ENCODE measurements around the gene SPATS2. TPM values are rescaled to one million over a fixed set of nuclear protein-coding genes. Genes with fewer than 3 reads are reported as not detected.
A peak's percentile ranks its signal among the peaks of the same experiment; 100 is the strongest.

The SPATS2 gene
- total and polyA plus RNA-seq, 7 donors, result 4.4 to 10.6 (median 9.1) TPM

DNA sequence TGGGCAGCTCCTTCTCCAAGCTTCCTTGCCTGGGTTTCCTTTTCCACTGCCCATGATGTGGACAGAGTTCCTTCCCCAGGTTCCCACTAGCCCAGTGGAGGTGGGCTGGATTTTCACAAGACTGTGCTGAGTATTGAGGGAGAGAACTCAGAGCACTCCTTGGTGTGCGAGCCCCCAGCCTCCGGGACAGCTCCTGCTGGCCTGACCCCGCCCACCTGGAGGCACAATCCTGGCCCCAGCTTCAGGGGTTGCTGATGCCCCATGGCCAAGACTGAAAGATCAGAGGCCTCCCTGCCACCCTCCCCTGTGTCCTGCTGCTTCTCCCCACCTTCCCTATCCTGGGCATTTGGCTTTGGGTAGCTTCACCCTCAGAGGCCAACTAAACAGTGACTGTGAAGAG is 179.2 kb downstream of the SPATS2 start:
- Histone ChIP-seq H3K4me1 (peaks cover 8% of the 10 kb centered on the region), H3K27ac (no peak overlapping the region), H3K36me3 (ENCODE audit: insufficient read depth in 1 of 2, low read depth in 1 of 2) (no peaks in the 10 kb centered on the region), H3K27me3 (ENCODE audit: insufficient read depth in 3 of 3, low read length in 2 of 3) (peaks cover 0 to 38% (median 1%) of the 10 kb centered on the region in 3 donors), H3K4me3 (no peak overlapping the region), H3K9me3 (no peaks in the 10 kb centered on the region)
- no peak for DNase-seq
- TF ChIP-seq, protein P1, sequence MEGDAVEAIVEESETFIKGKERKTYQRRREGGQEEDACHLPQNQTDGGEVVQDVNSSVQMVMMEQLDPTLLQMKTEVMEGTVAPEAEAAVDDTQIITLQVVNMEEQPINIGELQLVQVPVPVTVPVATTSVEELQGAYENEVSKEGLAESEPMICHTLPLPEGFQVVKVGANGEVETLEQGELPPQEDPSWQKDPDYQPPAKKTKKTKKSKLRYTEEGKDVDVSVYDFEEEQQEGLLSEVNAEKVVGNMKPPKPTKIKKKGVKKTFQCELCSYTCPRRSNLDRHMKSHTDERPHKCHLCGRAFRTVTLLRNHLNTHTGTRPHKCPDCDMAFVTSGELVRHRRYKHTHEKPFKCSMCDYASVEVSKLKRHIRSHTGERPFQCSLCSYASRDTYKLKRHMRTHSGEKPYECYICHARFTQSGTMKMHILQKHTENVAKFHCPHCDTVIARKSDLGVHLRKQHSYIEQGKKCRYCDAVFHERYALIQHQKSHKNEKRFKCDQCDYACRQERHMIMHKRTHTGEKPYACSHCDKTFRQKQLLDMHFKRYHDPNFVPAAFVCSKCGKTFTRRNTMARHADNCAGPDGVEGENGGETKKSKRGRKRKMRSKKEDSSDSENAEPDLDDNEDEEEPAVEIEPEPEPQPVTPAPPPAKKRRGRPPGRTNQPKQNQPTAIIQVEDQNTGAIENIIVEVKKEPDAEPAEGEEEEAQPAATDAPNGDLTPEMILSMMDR (IDR thresholded peaks at IDR 0.05), result no peak
- intact Hi-C loops (cut with DNase I), result loop anchor here in 1 of 2 donors (5.0 kb wide), 1 partner anchor 36 kb away; no protein-coding TSS in a partner anchor
- 59 to 76% (median 71%) methylated on average over 3 of the region's 3 CpGs for WGBS, 3 donors
- no peak for ATAC-seq

DNA sequence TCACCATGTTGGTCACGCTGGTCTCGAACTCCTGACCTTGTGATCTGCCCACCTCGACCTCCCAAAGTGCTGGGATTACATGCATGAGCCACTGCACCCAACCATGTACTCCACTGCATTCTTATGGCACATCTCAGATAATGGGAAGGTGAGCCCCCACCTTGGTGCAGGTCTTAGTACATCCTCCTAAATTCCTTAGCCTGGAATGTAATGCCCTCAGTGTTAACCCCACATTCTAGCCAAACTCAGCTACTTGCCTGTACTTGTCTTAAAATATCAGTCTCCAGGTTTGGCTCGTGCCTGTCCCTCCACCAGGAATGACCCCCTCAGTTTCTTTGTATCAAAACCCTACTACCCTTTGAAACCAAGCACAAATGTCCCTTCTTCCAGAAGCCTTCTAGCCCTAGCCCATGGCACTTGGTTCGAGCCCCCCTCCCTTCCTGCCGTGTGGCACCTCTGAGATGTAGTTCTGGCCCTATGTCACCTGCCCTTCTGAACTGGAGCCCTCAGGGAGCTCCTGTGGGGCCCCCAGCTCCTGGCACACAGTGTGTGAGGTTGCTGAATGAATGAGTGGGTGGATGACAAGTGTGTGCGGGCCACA is 179.9 kb downstream of the SPATS2 start:
- 78 to 86% (median 85%) methylated on average over 7 of the region's 7 CpGs for WGBS, 3 donors
- intact Hi-C loops (cut with DNase I), result loop anchor here in 1 of 2 donors (5.0 kb wide), 1 partner anchor 35 kb away; no protein-coding TSS in a partner anchor
- no peak overlapping the region for H3K4me3 ChIP-seq
- peaks cover 14% of the 10 kb centered on the region for H3K4me1 ChIP-seq
- ATAC-seq (no peak), DNase-seq (no peak)
- H3K27me3 ChIP-seq (ENCODE audit: insufficient read depth in 3 of 3, low read length in 2 of 3), result peaks cover 0 to 37% (median 1%) of the 10 kb centered on the region in 3 donors
- H3K36me3 ChIP-seq (ENCODE audit: insufficient read depth in 1 of 2, low read depth in 1 of 2), result no peaks in the 10 kb centered on the region
- no peaks in the 10 kb centered on the region for H3K9me3 ChIP-seq
- TF ChIP-seq, protein P1 (IDR thresholded peaks at IDR 0.05), result no peak
- no peak overlapping the region for H3K27ac ChIP-seq

DNA sequence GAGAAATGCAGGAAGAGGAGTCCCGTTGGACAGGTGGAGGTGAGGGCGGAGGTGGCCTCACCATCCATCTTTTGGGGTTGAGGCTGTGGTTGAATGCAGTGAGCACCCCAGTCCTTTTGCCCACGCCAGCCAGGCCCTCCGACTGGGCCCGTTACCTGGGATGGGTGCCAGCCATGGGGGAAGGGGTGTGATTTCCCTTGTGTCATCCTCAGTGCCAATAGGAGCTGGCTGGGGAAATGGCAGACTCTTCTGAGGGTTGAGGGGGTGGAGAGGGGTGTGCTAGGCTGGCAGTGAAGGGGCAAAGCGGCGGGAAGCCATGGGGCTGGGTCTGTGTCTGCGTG is 181.2 kb downstream of the SPATS2 start:
- no peak for ATAC-seq
- WGBS, 3 donors, result 43 to 52% (median 46%) methylated on average over 8 of the region's 8 CpGs
- DNase-seq, result no peak
- H3K27me3 ChIP-seq (ENCODE audit: insufficient read depth in 3 of 3, low read length in 2 of 3), result peaks cover 0 to 34% (median 0%) of the 10 kb centered on the region in 3 donors
- no peaks in the 10 kb centered on the region for H3K9me3 ChIP-seq
- H3K27ac ChIP-seq, result no peak overlapping the region
- H3K36me3 ChIP-seq (ENCODE audit: insufficient read depth in 1 of 2, low read depth in 1 of 2), result no peaks in the 10 kb centered on the region
- H3K4me1 ChIP-seq, result peaks cover 19% of the 10 kb centered on the region
- peak overlapping the region; percentile 60 for H3K4me3 ChIP-seq
- TF ChIP-seq, protein P1 (IDR thresholded peaks at IDR 0.05), result no peak
- intact Hi-C loops (cut with DNase I), result loop anchor here in 1 of 2 donors (5.0 kb wide), 1 partner anchor 34 kb away; no protein-coding TSS in a partner anchor

DNA sequence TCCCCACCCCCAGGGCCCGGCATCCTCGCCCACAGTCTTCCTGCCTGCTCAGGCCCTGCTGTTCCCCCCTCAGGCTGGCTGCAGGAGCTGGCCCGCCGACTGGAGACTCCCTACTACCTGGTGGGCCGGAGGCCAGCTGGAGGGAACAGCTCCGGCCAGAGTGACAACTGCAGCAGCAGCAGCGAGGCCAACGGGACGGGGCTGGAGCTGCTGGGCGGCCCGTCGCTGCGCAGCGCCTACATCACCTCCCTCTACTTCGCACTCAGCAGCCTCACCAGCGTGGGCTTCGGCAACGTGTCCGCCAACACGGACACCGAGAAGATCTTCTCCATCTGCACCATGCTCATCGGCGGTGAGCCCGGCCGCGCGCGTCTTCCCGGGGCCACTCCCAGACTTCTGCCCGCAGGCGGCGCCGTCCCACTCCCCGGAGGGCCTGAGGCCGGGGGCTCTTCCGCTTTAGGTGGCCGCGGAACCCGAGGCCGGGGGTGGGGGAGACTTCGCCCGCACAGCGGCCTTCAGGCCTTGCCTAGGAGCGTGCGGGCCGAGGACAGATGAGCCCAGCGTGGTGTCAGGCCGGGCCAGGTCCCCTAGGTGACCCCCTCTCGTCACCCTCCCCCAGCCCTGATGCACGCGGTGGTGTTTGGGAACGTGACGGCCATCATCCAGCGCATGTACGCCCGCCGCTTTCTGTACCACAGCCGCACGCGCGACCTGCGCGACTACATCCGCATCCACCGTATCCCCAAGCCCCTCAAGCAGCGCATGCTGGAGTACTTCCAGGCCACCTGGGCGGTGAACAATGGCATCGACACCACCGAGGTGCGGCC is 181.8 kb downstream of the SPATS2 start:
- no peak overlapping the region for H3K27ac ChIP-seq
- intact Hi-C loops (cut with DNase I), result loop anchor here in 1 of 2 donors (5.0 kb wide), 1 partner anchor 33 kb away; no protein-coding TSS in a partner anchor
- H3K4me3 ChIP-seq, result peak overlapping the region; percentile 60
- ATAC-seq (peak; percentile 25 to 59 (median 32)), DNase-seq (peak in 1 of 2 donors; percentile 67)
- H3K36me3 ChIP-seq (ENCODE audit: insufficient read depth in 1 of 2, low read depth in 1 of 2), result no peaks in the 10 kb centered on the region
- H3K4me1 ChIP-seq, result peaks cover 19% of the 10 kb centered on the region
- H3K9me3 ChIP-seq, result no peaks in the 10 kb centered on the region
- TF ChIP-seq, protein P1 (IDR thresholded peaks at IDR 0.05), result peak; percentile 36
- 11 to 14% (median 12%) methylated on average over 54 to 70 of the region's 70 CpGs for WGBS, 3 donors
- H3K27me3 ChIP-seq (ENCODE audit: insufficient read depth in 3 of 3, low read length in 2 of 3), result peaks cover 0 to 34% (median 0%) of the 10 kb centered on the region in 3 donors
